ENCODE measurements around the gene TRIM22.

- TF ChIP-seq CTCF (conservative IDR thresholded peaks at IDR 0.05; ENCODE audit: low read depth, low read length), result no peak
- no peak for TF ChIP-seq EZH2 (IDR thresholded peaks at IDR 0.05; ENCODE audit: borderline replicate concordance, low read depth, low read length, poor library complexity, severe bottlenecking)
These were observed at the start of gene TRIM22 for GRCh38 chr11:5689551-5689983.

Measured in A673 (cell line).